Measurements from ENCODE around the gene GALNT10.

The GALNT10 gene

GRCh38 chr5:154403776-154404387 lies 213.3 kb downstream of the GALNT10 start:
- no peak overlapping the region for H3K23ac ChIP-seq (ENCODE audit: low read length)
- WGBS (ENCODE audit: extremely low coverage, insufficient coverage, insufficient read length): no CpG with 5 or more reads among the region's 8 CpGs
- H4K8ac ChIP-seq (ENCODE audit: low read depth, low read length): no peak overlapping the region
- no peak for DNase-seq
- H2AK5ac ChIP-seq (ENCODE audit: low read length): no peak overlapping the region
- peak overlapping the region; percentile 38 for H2BK12ac ChIP-seq (ENCODE audit: low read length)
- no peak overlapping the region for H2BK120ac ChIP-seq (ENCODE audit: insufficient read depth, low read length, poor library complexity)
- no peak overlapping the region for H3K4me3 ChIP-seq (ENCODE audit: low read depth, low read length)
- no peak overlapping the region for H3K4me2 ChIP-seq (ENCODE audit: low read length)
- H3K9me3 ChIP-seq (ENCODE audit: insufficient read depth, low read depth, low read length): no peaks in the 10 kb centered on the region
- H4K91ac ChIP-seq (ENCODE audit: low read depth, low read length): peak overlapping the region; percentile 38
- no peak overlapping the region for H3K18ac ChIP-seq (ENCODE audit: low read length)
- no peak overlapping the region for H3K14ac ChIP-seq (ENCODE audit: low read length)
- no peak overlapping the region for H3K27ac ChIP-seq (ENCODE audit: low read depth, low read length)
- no peak overlapping the region for H4K12ac ChIP-seq (ENCODE audit: low read depth, low read length)
- peaks cover 3 to 8% of the 10 kb centered on the region in 2 experiments for H3K4me1 ChIP-seq (ENCODE audit: control insufficient read depth in 1 of 2, insufficient read depth in 2 of 2, low read length in 2 of 2)
- no peaks in the 10 kb centered on the region for H3K27me3 ChIP-seq (ENCODE audit: insufficient read depth, low read length)
- H2BK5ac ChIP-seq (ENCODE audit: low read depth, low read length, poor library complexity): no peak overlapping the region
- H3K36me3 ChIP-seq (ENCODE audit: control insufficient read depth in 1 of 2, insufficient read depth in 2 of 2, low read length in 2 of 2): peaks cover 16 to 30% of the 10 kb centered on the region in 2 experiments
- no peak overlapping the region for H3K4ac ChIP-seq (ENCODE audit: low read depth, low read length)
- no peaks in the 10 kb centered on the region for H3K79me2 ChIP-seq (ENCODE audit: control insufficient read depth, insufficient read depth, low read length, poor library complexity)
- no peak overlapping the region for H2AFZ ChIP-seq (ENCODE audit: insufficient read depth, low read length, poor library complexity)
- no peak overlapping the region for H3K9ac ChIP-seq (ENCODE audit: low read length)
- peaks cover 3% of the 10 kb centered on the region for H3K79me1 ChIP-seq (ENCODE audit: low read length)

GRCh38 chr5:154405078-154405792 lies 214.7 kb downstream of the GALNT10 start:
- H3K9ac ChIP-seq (ENCODE audit: low read length): peak overlapping the region; percentile 28
- H3K18ac ChIP-seq (ENCODE audit: low read length): peak overlapping the region; percentile 4
- peak overlapping the region; percentile 59 for H2BK12ac ChIP-seq (ENCODE audit: low read length)
- no peak overlapping the region for H3K23ac ChIP-seq (ENCODE audit: low read length)
- H4K12ac ChIP-seq (ENCODE audit: low read depth, low read length): no peak overlapping the region
- peak overlapping the region; percentile 41 for H4K91ac ChIP-seq (ENCODE audit: low read depth, low read length)
- peak overlapping the region; percentile 59 for H3K4me2 ChIP-seq (ENCODE audit: low read length)
- H3K79me1 ChIP-seq (ENCODE audit: low read length): peaks cover 3% of the 10 kb centered on the region
- H2AFZ ChIP-seq (ENCODE audit: insufficient read depth, low read length, poor library complexity): no peak overlapping the region
- H3K4me3 ChIP-seq (ENCODE audit: low read depth, low read length): no peak overlapping the region
- H3K14ac ChIP-seq (ENCODE audit: low read length): no peak overlapping the region
- H3K27me3 ChIP-seq (ENCODE audit: insufficient read depth, low read length): no peaks in the 10 kb centered on the region
- peaks cover 3 to 8% of the 10 kb centered on the region in 2 experiments for H3K4me1 ChIP-seq (ENCODE audit: control insufficient read depth in 1 of 2, insufficient read depth in 2 of 2, low read length in 2 of 2)
- peak overlapping the region; percentile 33 for H2BK5ac ChIP-seq (ENCODE audit: low read depth, low read length, poor library complexity)
- H4K8ac ChIP-seq (ENCODE audit: low read depth, low read length): peak overlapping the region; percentile 56
- peaks cover 18 to 30% of the 10 kb centered on the region in 2 experiments for H3K36me3 ChIP-seq (ENCODE audit: control insufficient read depth in 1 of 2, insufficient read depth in 2 of 2, low read length in 2 of 2)
- DNase-seq: peak; percentile 67 to 80
- H2AK5ac ChIP-seq (ENCODE audit: low read length): no peak overlapping the region
- H3K4ac ChIP-seq (ENCODE audit: low read depth, low read length): no peak overlapping the region
- WGBS (ENCODE audit: extremely low coverage, insufficient coverage, insufficient read length): no CpG with 5 or more reads among the region's 37 CpGs
- H3K27ac ChIP-seq (ENCODE audit: low read depth, low read length): no peak overlapping the region
- no peaks in the 10 kb centered on the region for H3K9me3 ChIP-seq (ENCODE audit: insufficient read depth, low read depth, low read length)
- peak overlapping the region; percentile 14 for H2BK120ac ChIP-seq (ENCODE audit: insufficient read depth, low read length, poor library complexity)
- H3K79me2 ChIP-seq (ENCODE audit: control insufficient read depth, insufficient read depth, low read length, poor library complexity): no peaks in the 10 kb centered on the region

GRCh38 chr5:154406231-154406630 lies 215.7 kb downstream of the GALNT10 start:
- no peak overlapping the region for H2BK12ac ChIP-seq (ENCODE audit: low read length)
- WGBS (ENCODE audit: extremely low coverage, insufficient coverage, insufficient read length): no CpG with 5 or more reads among the region's 8 CpGs
- H4K12ac ChIP-seq (ENCODE audit: low read depth, low read length): no peak overlapping the region
- H3K9ac ChIP-seq (ENCODE audit: low read length): no peak overlapping the region
- no peak overlapping the region for H3K14ac ChIP-seq (ENCODE audit: low read length)
- no peaks in the 10 kb centered on the region for H3K79me2 ChIP-seq (ENCODE audit: control insufficient read depth, insufficient read depth, low read length, poor library complexity)
- H3K4me1 ChIP-seq (ENCODE audit: control insufficient read depth in 1 of 2, insufficient read depth in 2 of 2, low read length in 2 of 2): peaks cover 3 to 8% of the 10 kb centered on the region in 2 experiments
- no peak overlapping the region for H3K4ac ChIP-seq (ENCODE audit: low read depth, low read length)
- no peaks in the 10 kb centered on the region for H3K27me3 ChIP-seq (ENCODE audit: insufficient read depth, low read length)
- no peak overlapping the region for H4K91ac ChIP-seq (ENCODE audit: low read depth, low read length)
- H2AK5ac ChIP-seq (ENCODE audit: low read length): no peak overlapping the region
- H2AFZ ChIP-seq (ENCODE audit: insufficient read depth, low read length, poor library complexity): no peak overlapping the region
- no peaks in the 10 kb centered on the region for H3K9me3 ChIP-seq (ENCODE audit: insufficient read depth, low read depth, low read length)
- H4K8ac ChIP-seq (ENCODE audit: low read depth, low read length): no peak overlapping the region
- H3K4me3 ChIP-seq (ENCODE audit: low read depth, low read length): no peak overlapping the region
- H2BK5ac ChIP-seq (ENCODE audit: low read depth, low read length, poor library complexity): no peak overlapping the region
- no peak for DNase-seq
- H3K79me1 ChIP-seq (ENCODE audit: low read length): peaks cover 3% of the 10 kb centered on the region
- H3K18ac ChIP-seq (ENCODE audit: low read length): no peak overlapping the region
- H3K36me3 ChIP-seq (ENCODE audit: control insufficient read depth in 1 of 2, insufficient read depth in 2 of 2, low read length in 2 of 2): peaks cover 25 to 33% of the 10 kb centered on the region in 2 experiments
- no peak overlapping the region for H3K4me2 ChIP-seq (ENCODE audit: low read length)
- H3K27ac ChIP-seq (ENCODE audit: low read depth, low read length): no peak overlapping the region
- no peak overlapping the region for H2BK120ac ChIP-seq (ENCODE audit: insufficient read depth, low read length, poor library complexity)
- no peak overlapping the region for H3K23ac ChIP-seq (ENCODE audit: low read length)

GRCh38 chr5:154406826-154407225 lies 216.3 kb downstream of the GALNT10 start:
- no CpG with 5 or more reads among the region's 4 CpGs for WGBS (ENCODE audit: extremely low coverage, insufficient coverage, insufficient read length)
- no peak overlapping the region for H2BK5ac ChIP-seq (ENCODE audit: low read depth, low read length, poor library complexity)
- no peak overlapping the region for H3K23ac ChIP-seq (ENCODE audit: low read length)
- no peaks in the 10 kb centered on the region for H3K27me3 ChIP-seq (ENCODE audit: insufficient read depth, low read length)
- H3K27ac ChIP-seq (ENCODE audit: low read depth, low read length): no peak overlapping the region
- H3K4ac ChIP-seq (ENCODE audit: low read depth, low read length): no peak overlapping the region
- H3K9ac ChIP-seq (ENCODE audit: low read length): no peak overlapping the region
- H2AK5ac ChIP-seq (ENCODE audit: low read length): no peak overlapping the region
- H4K12ac ChIP-seq (ENCODE audit: low read depth, low read length): no peak overlapping the region
- H2BK12ac ChIP-seq (ENCODE audit: low read length): no peak overlapping the region
- peaks cover 3 to 8% of the 10 kb centered on the region in 2 experiments for H3K4me1 ChIP-seq (ENCODE audit: control insufficient read depth in 1 of 2, insufficient read depth in 2 of 2, low read length in 2 of 2)
- H3K4me3 ChIP-seq (ENCODE audit: low read depth, low read length): no peak overlapping the region
- no peak for DNase-seq
- no peaks in the 10 kb centered on the region for H3K9me3 ChIP-seq (ENCODE audit: insufficient read depth, low read depth, low read length)
- H4K8ac ChIP-seq (ENCODE audit: low read depth, low read length): no peak overlapping the region
- no peak overlapping the region for H3K14ac ChIP-seq (ENCODE audit: low read length)
- no peaks in the 10 kb centered on the region for H3K79me2 ChIP-seq (ENCODE audit: control insufficient read depth, insufficient read depth, low read length, poor library complexity)
- peaks cover 30 to 36% of the 10 kb centered on the region in 2 experiments for H3K36me3 ChIP-seq (ENCODE audit: control insufficient read depth in 1 of 2, insufficient read depth in 2 of 2, low read length in 2 of 2)
- H3K79me1 ChIP-seq (ENCODE audit: low read length): peaks cover 3% of the 10 kb centered on the region
- no peak overlapping the region for H2BK120ac ChIP-seq (ENCODE audit: insufficient read depth, low read length, poor library complexity)
- no peak overlapping the region for H2AFZ ChIP-seq (ENCODE audit: insufficient read depth, low read length, poor library complexity)
- no peak overlapping the region for H3K18ac ChIP-seq (ENCODE audit: low read length)
- no peak overlapping the region for H3K4me2 ChIP-seq (ENCODE audit: low read length)
- H4K91ac ChIP-seq (ENCODE audit: low read depth, low read length): no peak overlapping the region
